Activated naive CD4-positive, alpha-beta T cell treated with anti-CD3 and anti-CD28 coated beads, Interleukin-2, amount 10 ng/mL, durations not matched to agents 7 days and 5 days (primary cell): ENCODE results near the gene RSBN1.
A peak's percentile ranks its signal among the peaks of the same experiment; 100 is the strongest.
"Not testable (repeated sequence)": the region's sequence is repeated elsewhere in the genome, so short reads cannot be mapped to it uniquely, and the experiment has no call there.

ENCODE experiments used
- CTCF ChIA-PET: fragments of 350-600 bp; sonication (Branson Sonifier 250); formaldehyde crosslinking; loops from one replicate; lab custom pipeline; 2021; ENCODE audit warnings: antibody characterized with exemption; lab: Charles Lee
- DNase-seq: peaks from one replicate; pipeline ENCODE4 v3.0.0-alpha.2; 2020
- H3K27ac Mint-ChIP-seq: one replicate; pipeline ENCODE4 v1.8.0; 2021; ENCODE audit warnings: mild to moderate bottlenecking, moderate library complexity, mixed read lengths
- H3K27me3 Mint-ChIP-seq: one replicate; pipeline ENCODE4 v1.8.0; 2021; ENCODE audit warnings: mild to moderate bottlenecking, mixed read lengths
- H3K36me3 Mint-ChIP-seq: one replicate; pipeline ENCODE4 v1.8.0; 2021; ENCODE audit warnings: mixed read lengths
- H3K4me1 Mint-ChIP-seq: one replicate; pipeline ENCODE4 v1.8.0; 2021; ENCODE audit warnings: mixed read lengths
- H3K4me3 Mint-ChIP-seq: one replicate; pipeline ENCODE4 v1.8.0; 2021; ENCODE audit warnings: mild to moderate bottlenecking, moderate library complexity, mixed read lengths
- H3K9me3 Mint-ChIP-seq: one replicate; pipeline ENCODE4 v1.8.0; 2021; ENCODE audit warnings: mixed read lengths

RSBN1 gene

DNA sequence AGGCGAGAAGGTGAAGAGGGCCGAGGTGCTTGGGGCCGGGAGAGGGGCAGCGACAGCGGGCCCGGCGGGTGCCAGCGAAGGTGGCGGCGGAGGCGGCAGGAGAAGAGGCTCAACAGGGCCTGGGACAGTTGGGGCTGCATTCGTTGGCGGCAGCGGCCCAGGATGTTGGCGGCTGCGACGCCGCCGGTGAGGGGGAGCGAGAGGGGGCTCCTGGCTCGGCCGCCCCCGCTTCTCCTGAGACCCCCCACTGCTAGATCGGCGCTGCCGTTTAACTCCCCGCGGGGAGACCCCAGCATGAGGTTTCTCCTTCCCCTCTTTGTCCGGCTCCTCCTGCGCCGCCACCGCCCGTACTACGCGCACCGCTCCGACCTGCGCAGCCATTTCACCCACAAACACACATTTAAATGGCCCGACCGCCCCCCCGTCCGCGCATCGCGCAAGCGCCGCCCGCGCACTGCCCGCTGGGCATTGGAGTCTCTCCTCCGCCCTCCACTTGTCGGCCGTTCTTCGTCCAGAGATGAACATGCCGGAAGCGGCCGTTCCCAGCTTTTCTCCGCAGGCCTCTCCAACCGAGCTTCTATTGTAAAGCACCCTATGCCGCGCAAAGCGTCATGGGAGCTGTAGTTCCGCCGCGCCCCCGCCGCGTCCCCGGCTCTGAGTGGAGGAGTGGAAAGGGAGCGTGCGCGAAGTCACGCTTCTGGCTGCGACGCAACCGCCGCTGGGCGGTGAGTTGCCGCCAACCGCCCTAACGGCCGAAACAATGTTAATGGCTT lies at the start of gene RSBN1:
TSS of gene RSBN1 (minus strand) at position 589 of the 773 bp plus-strand sequence. CDS start at position 525, 64 bp downstream.
- peak within 1 kb of the TSS; percentile 96 for H3K4me3 Mint-ChIP-seq
- peaks cover 33% of the 10 kb centered on the region for H3K36me3 Mint-ChIP-seq
- H3K4me1 Mint-ChIP-seq, result peaks cover 35% of the 10 kb centered on the region
- H3K9me3 Mint-ChIP-seq, result no peaks in the 10 kb centered on the region
- peak; percentile 99 for DNase-seq
- peak within 1 kb of the TSS; percentile 96 for H3K27ac Mint-ChIP-seq
- peaks cover 4% of the 10 kb centered on the region for H3K27me3 Mint-ChIP-seq
- CTCF ChIA-PET, result interaction anchor here (1.9 kb wide), 1 partner anchor 118 kb away, joined by 4 read pairs; no protein-coding TSS in a partner anchor

DNA sequence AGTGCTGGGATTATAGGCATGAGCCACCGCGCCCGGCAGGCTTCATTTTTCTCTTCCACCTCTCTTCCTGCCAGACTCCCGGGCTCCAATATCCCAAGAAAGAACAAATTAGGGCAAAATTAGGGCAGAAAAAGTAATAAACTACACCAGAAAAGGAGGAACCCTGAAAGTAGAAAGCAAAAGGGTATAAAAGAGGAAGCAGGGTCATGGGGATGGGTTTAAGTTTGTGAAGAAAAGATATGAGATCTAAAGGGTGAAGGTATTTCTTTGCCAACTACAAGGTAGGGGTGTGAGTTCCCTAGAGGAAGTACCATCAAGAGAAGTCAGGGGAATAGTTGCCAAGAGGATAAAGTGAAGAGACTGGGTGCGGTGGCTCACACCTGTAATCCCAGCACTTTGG lies 49.4 kb upstream of the RSBN1 start:
- Mint-ChIP-seq H3K9me3 (no peaks in the 10 kb centered on the region), H3K4me3 (no peak overlapping the region), H3K36me3 (peaks cover 55% of the 10 kb centered on the region), H3K27me3 (no peaks in the 10 kb centered on the region), H3K27ac (no peak overlapping the region), H3K4me1 (peaks cover 48% of the 10 kb centered on the region)
- CTCF ChIA-PET, result interaction anchor here (2.8 kb wide), 1 partner anchor 26 kb away, joined by 13 read pairs; no protein-coding TSS in a partner anchor
- no peak for DNase-seq

DNA sequence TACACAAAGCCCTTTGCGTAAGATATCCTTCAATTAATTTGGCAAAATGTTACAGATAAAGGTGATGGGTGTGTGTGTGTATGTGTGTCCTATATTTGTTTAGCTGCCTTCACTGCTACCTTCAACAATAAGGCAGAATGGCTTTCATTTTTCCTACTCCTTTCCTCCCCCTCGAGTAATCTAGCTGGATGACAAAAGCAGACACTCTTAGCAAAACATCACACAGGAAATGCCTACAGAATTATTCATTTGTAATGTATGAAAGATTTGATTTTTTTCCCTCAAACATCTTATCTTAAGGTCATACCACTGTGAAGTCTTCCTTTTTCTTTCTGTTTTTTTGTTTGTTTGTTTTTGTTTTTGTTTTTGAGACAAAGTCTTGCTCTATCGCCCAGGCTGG lies 48.6 kb upstream of the RSBN1 start:
- H3K27me3 Mint-ChIP-seq, result no peaks in the 10 kb centered on the region
- H3K9me3 Mint-ChIP-seq, result no peaks in the 10 kb centered on the region
- no peak overlapping the region for H3K27ac Mint-ChIP-seq
- DNase-seq, result no peak
- CTCF ChIA-PET, result interaction anchor here (1.2 to 2.8 kb wide), 5 partner anchors 8 to 25 kb away, joined by 3 to 13 read pairs (median 5); no protein-coding TSS in a partner anchor
- peaks cover 59% of the 10 kb centered on the region for H3K36me3 Mint-ChIP-seq
- H3K4me1 Mint-ChIP-seq, result peaks cover 46% of the 10 kb centered on the region
- no peak overlapping the region for H3K4me3 Mint-ChIP-seq

DNA sequence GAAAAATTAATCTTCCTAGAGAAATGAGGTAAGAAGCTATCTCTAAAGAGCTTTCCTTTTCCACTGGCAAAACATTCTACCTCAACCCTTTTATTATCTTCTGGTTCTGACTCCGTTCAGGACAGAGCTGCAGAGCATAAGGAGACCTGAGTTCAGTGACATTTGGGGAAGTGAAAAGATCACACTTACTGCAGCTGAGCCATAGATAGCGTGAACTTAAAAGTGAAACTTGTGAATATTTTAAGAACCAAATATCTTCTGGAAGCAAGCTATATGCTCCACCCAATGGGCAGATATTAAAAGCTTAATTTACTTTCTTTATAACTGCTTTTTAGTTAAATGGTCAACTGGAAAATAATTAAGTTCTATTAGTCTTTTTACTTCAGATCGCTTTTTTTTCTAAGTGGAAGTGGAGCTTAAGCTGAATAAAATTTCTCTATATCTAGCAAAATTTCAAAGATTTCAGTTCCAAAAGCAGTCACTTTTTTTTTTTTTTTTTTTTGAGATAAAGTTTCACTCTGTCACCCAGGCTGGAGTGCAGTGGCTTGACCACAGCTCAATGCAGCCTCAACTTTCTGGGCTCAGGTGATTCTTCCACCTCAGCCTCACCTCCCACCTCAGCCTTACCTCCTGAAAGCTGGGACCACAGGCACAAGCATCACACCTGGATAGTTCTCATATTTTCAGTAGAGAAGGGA lies 47.4 kb upstream of the RSBN1 start:
- Mint-ChIP-seq H3K4me3 (no peak overlapping the region), H3K4me1 (peaks cover 36% of the 10 kb centered on the region), H3K36me3 (peaks cover 63% of the 10 kb centered on the region), H3K27ac (peak overlapping the region; percentile 77), H3K27me3 (no peaks in the 10 kb centered on the region), H3K9me3 (no peaks in the 10 kb centered on the region)
- CTCF ChIA-PET, result interaction anchor here (1.0 to 2.8 kb wide), 5 partner anchors 9 to 86 kb away, joined by 3 to 13 read pairs (median 5); no protein-coding TSS in a partner anchor
- DNase-seq, result no peak

DNA sequence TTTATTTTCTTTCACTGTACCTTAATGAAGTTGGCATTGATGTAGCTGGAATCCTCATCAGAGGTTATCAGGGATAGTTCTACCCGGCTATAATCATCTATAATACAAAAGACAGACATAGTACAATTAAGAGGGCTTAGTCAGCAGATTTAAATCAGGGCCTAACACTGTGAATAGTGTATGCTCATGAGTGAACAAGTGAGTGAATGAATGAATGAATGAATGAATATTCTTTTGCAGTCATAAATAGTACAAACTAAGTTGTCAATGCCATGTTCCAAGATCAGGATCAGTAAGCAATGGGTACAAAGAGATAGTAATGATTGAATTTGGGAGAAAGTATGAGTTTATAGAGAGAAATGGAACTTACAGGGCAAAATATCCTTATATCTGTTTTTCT lies 46.7 kb upstream of the RSBN1 start:
- Mint-ChIP-seq H3K36me3 (peaks cover 63% of the 10 kb centered on the region), H3K4me3 (no peak overlapping the region), H3K4me1 (peaks cover 36% of the 10 kb centered on the region), H3K9me3 (no peaks in the 10 kb centered on the region), H3K27me3 (no peaks in the 10 kb centered on the region), H3K27ac (peak overlapping the region; percentile 11)
- DNase-seq, result no peak
- CTCF ChIA-PET, result interaction anchor here (0.8 to 2.8 kb wide), 3 partner anchors 10 to 23 kb away, joined by 3 to 13 read pairs (median 7); no protein-coding TSS in a partner anchor

DNA sequence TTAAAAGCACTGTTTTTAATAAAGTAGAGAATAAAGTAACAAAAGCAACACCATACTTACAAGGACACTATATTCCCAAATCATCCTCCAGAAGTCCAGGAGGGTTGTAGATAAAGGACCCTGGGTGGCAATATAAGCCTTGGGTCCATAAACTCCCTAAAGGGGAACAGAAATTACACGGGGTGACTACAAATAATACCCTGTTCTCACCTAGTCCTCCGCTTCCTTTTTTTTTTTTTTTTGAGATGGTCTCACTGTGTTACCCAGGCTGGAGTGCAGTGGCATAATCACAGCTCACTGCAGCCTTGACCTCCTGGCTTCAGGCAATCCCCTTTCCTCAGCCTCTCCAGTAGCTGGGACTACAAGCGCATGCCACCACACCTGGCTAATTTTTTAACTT lies 46.1 kb upstream of the RSBN1 start:
- DNase-seq, result no peak
- no peaks in the 10 kb centered on the region for H3K9me3 Mint-ChIP-seq
- CTCF ChIA-PET, result interaction anchor here (0.8 to 2.4 kb wide), 2 partner anchors 10 to 12 kb away, joined by 3 to 7 read pairs; no protein-coding TSS in a partner anchor
- no peak overlapping the region for H3K27ac Mint-ChIP-seq
- no peaks in the 10 kb centered on the region for H3K27me3 Mint-ChIP-seq
- peaks cover 59% of the 10 kb centered on the region for H3K36me3 Mint-ChIP-seq
- no peak overlapping the region for H3K4me3 Mint-ChIP-seq
- peaks cover 35% of the 10 kb centered on the region for H3K4me1 Mint-ChIP-seq

DNA sequence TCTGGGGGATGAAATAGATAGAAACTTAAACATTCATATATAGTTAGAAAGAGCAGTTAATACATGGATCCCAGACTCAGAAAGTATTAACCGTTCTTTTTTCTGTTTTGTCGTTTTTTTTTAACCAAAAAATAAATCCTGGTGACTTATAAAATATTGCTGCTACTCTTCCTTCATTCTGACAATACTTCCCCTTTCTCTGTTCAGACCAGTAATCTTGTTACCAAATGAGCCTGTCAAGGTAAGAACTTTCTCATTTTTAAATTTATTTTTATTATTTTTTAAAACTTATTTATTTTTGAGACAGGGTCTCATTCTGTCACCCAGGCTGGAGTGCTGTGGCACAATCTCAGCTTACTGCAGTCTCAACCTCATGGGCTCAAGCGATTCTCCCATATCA lies 45.5 kb upstream of the RSBN1 start:
- H3K36me3 Mint-ChIP-seq, result peaks cover 54% of the 10 kb centered on the region
- no peak overlapping the region for H3K27ac Mint-ChIP-seq

DNA sequence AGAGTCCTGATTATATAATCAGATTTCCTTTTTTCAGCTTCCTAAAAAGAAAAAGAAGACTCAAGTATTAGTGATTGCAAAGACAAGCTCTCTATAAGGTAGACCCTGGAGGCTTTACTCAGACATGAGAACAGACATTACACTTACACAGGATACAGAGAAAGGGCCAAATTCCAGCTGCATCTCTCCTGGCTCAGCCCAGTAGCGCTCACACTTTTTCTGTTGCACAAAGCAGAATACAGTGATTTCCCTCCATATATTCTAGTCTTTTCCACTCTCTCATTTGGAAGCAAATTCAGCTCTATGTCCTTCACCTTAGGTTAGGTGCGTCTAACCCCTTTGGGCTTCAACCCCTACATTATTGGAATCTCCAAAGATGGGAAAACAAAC lies 44.1 kb upstream of the RSBN1 start:
- no peaks in the 10 kb centered on the region for H3K27me3 Mint-ChIP-seq
- no peaks in the 10 kb centered on the region for H3K9me3 Mint-ChIP-seq
- H3K4me1 Mint-ChIP-seq, result peaks cover 23% of the 10 kb centered on the region
- CTCF ChIA-PET, result interaction anchor here (1.0 to 1.7 kb wide), 2 partner anchors 11 to 12 kb away, joined by 4 to 7 read pairs; no protein-coding TSS in a partner anchor
- no peak overlapping the region for H3K4me3 Mint-ChIP-seq
- peaks cover 56% of the 10 kb centered on the region for H3K36me3 Mint-ChIP-seq
- DNase-seq, result no peak
- H3K27ac Mint-ChIP-seq, result no peak overlapping the region

More for the DNA sequence above, 45.5 kb upstream of the RSBN1 start:
- DNase-seq, result no peak
- H3K9me3 Mint-ChIP-seq, result no peaks in the 10 kb centered on the region
- peaks cover 31% of the 10 kb centered on the region for H3K4me1 Mint-ChIP-seq
- no peaks in the 10 kb centered on the region for H3K27me3 Mint-ChIP-seq
- no peak overlapping the region for H3K4me3 Mint-ChIP-seq
- CTCF ChIA-PET, result no interaction called here

DNA sequence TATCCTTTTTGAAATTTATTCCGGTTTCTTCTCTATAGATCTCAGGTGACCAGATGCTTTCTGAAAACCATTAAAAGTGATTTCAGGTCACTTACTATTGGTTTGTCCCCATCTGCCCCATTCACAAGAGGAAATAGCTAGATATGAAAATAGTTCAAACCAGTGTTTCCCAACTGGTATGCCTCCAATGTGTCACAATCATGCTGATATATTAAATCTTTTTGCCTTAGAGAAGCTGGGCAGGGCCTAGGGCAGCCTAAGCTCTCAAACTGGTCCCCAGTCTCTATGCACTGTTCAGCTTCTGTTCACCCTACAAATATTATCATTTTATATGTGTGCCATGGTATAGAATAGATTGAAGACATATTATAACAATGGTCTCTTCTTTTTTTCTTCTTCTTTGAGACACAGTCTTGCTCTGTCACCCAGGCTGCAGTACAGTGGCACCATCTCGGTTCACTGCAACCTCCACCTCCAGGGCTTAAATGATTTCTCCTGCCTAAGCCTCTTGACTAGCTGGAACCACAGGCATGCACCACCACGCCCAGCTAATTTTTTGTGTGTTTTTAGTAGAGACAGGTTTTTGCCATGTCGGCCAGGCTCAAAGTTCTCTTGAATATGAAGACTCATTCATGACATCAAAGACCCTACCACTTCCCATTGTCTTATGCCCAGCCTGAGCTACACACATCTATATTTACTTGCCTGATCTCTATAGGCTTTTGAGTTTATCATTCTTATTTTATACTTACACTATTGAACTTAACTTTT lies 43.5 kb upstream of the RSBN1 start:
- DNase-seq, result no peak
- Mint-ChIP-seq H3K4me3 (no peak overlapping the region), H3K27ac (no peak overlapping the region), H3K36me3 (peaks cover 58% of the 10 kb centered on the region), H3K4me1 (peaks cover 21% of the 10 kb centered on the region), H3K27me3 (no peaks in the 10 kb centered on the region), H3K9me3 (no peaks in the 10 kb centered on the region)
- CTCF ChIA-PET, result interaction anchor here (1.7 kb wide), 1 partner anchor 13 kb away, joined by 7 read pairs; no protein-coding TSS in a partner anchor

DNA sequence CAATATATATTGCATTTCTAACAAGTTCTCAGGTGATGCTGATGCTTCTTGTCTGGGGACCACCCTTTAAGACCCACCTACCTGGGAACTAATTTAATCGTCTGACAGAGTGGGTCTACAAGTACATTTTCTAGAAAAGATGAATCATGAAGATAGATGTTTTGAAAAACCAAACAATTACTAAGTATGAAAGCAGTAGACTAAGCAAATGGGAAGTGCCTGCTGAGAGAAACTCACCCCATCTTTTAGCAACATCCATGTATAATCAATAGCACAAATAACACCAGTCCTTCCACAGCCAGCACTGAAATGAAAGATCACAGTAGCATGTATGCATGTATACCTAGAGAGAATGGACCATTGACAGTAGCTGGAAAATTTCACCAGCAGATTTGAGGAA lies 42.0 kb upstream of the RSBN1 start:
- DNase-seq, result no peak
- Mint-ChIP-seq H3K27ac (no peak overlapping the region), H3K9me3 (no peaks in the 10 kb centered on the region), H3K4me1 (peaks cover 17% of the 10 kb centered on the region), H3K27me3 (no peaks in the 10 kb centered on the region), H3K4me3 (no peak overlapping the region), H3K36me3 (peaks cover 66% of the 10 kb centered on the region)
- CTCF ChIA-PET, result no interaction called here

DNA sequence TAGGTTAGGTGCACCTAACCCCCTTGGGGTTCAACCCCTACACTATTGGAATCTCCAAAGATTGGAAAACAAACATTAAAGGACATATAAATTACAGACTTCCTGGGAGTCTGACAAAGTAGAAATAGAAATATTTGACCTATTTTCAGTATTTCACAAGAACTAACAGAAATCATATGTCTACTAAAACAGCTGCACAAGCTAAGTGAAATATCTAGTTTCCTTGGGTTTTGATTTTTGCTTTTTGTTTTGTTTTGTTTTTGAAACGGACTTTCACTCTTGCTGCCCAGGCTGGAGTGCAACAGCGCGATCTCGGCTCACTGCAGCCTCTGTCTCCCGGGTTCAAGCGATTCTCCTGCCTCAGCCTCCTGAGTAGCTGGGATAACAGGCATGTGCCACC lies 40.4 kb upstream of the RSBN1 start:
- H3K4me3 Mint-ChIP-seq, H3K9me3 Mint-ChIP-seq, CTCF ChIA-PET, H3K27me3 Mint-ChIP-seq, H3K27ac Mint-ChIP-seq, DNase-seq: not testable (repeated sequence)
- H3K36me3 Mint-ChIP-seq, result peaks cover 68% of the 10 kb centered on the region
- H3K4me1 Mint-ChIP-seq, result peaks cover 13% of the 10 kb centered on the region

DNA sequence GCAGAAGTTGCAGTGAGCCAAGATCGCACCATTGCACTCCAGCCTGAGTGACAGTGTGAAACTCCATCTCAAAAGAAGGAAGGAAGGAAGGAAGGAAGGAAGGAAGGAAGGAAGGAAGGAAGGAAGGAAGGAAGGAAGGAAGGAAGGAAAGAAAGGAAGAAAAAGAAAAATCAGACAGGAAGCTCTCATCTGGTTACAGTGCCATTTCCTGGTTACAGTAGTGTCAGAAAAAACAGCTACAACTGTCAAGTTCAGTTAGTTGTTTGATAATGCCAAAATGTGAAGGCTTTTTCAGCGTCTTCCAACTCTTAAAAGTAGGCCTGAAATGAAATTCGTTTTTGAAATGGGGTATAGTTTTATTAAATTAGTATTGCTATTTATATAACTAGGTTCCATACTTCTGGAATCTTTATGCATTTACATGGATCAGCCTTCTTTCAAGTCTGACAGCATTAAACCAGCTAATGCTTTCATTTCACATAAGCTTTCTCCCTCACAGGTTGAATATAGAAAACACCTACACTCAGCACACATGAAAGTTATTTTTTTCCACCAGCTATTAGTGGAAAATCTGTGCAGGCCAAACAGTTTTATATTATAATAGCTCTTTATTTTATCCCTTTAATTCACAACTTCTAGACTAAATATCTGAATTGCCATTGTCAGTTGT lies 38.0 kb upstream of the RSBN1 start:
- DNase-seq, result no peak
- Mint-ChIP-seq H3K4me1 (peaks cover 13% of the 10 kb centered on the region), H3K4me3 (no peak overlapping the region), H3K36me3 (peaks cover 70% of the 10 kb centered on the region), H3K27ac (peak overlapping the region; percentile 83), H3K9me3 (peaks cover 5% of the 10 kb centered on the region), H3K27me3 (no peaks in the 10 kb centered on the region)
- CTCF ChIA-PET, result interaction anchor here (0.7 to 1.3 kb wide), 4 partner anchors 10 to 79 kb away, joined by 3 to 5 read pairs (median 3); partner anchors contain the start of gene HIPK1

DNA sequence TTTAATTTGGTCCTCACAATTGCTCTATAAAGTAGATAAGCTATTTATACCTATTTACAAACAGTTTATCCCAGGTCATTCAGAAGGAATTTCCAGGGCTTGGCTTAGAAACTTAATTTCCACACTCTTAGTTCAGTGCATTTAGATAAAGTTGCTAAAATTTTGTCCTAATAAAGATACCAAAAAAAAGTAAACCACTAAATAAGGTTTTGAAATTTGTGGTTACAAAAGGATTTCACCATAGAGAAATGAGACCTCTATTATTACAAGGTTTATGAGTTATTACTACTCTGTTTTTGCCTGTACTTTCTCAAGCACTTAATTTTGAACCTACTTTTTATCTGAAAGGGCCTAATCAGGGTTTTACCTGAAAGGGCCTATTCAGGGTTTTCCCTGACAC lies 36.8 kb upstream of the RSBN1 start:
- H3K9me3 Mint-ChIP-seq, result peaks cover 5% of the 10 kb centered on the region
- H3K36me3 Mint-ChIP-seq, result peaks cover 63% of the 10 kb centered on the region
- no peak overlapping the region for H3K27ac Mint-ChIP-seq
- no peak overlapping the region for H3K4me3 Mint-ChIP-seq
- no peaks in the 10 kb centered on the region for H3K27me3 Mint-ChIP-seq
- no peak for DNase-seq
- CTCF ChIA-PET, result interaction anchor here (0.7 kb wide), 1 partner anchor 14 kb away, joined by 3 read pairs; no protein-coding TSS in a partner anchor
- peaks cover 13% of the 10 kb centered on the region for H3K4me1 Mint-ChIP-seq
